WTC11 (cell line): ENCODE results near the gene ASGR1.

ENCODE experiments used
- JAZF1 ChIP-seq: fragments of 250-450 bp; sonication (Bioruptor Pico); IDR thresholded peaks from 2 replicates; pipeline ENCODE4 v1.9.0; 2021; ENCODE audit warnings: moderate library complexity, mild to moderate bottlenecking, inconsistent platforms
- KAT7 ChIP-seq: sonication (generic); formaldehyde crosslinking; IDR thresholded peaks from 2 replicates; pipeline ENCODE4 v1.8.1; 2023; ENCODE audit warnings: missing genetic modification reagents, mild to moderate bottlenecking, borderline replicate concordance
- TF ChIP-seq, protein P1 (sequence below): sonication (generic); formaldehyde crosslinking; IDR thresholded peaks from 2 replicates; pipeline ENCODE4 v1.8.0; 2022; ENCODE audit warnings: mild to moderate bottlenecking, missing genetic modification reagents

GRCh38 chr17:7144213-7144612, 35.0 kb downstream of the ASGR1 start:
- TF ChIP-seq KAT7 (CRISPR knock-in tag) (no peak), JAZF1 (CRISPR knock-in tag) (no peak)
- TF ChIP-seq, protein P1, sequence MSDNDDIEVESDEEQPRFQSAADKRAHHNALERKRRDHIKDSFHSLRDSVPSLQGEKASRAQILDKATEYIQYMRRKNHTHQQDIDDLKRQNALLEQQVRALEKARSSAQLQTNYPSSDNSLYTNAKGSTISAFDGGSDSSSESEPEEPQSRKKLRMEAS, result no peak
